GM12892 (cell line): ENCODE measurements around the gene GRID1.
A peak's percentile ranks its signal among the peaks of the same experiment; 100 is the strongest.

Source experiments
- DNase-seq: peaks from one replicate; pipeline ENCODE4 v3.0.0; 2011; ENCODE audit not compliant: insufficient read length
- FAIRE-seq: peaks from 2 replicates; lab custom pipeline; 2011; peaks lifted over from hg19 to GRCh38; lab: Jason Lieb, UNC
- POLR2A ChIP-seq: IDR thresholded peaks from 2 replicates; pipeline ENCODE4 v1.6.1; 2011; ENCODE audit warnings: low read depth, low read length, control low read depth
- POLR2AphosphoS5 ChIP-seq: IDR thresholded peaks from 2 replicates; pipeline ENCODE4 v1.6.1; 2011; ENCODE audit warnings: low read depth, low read length, control low read depth
- TAF1 ChIP-seq: IDR thresholded peaks from 2 replicates; pipeline ENCODE4 v1.6.1; 2011; ENCODE audit warnings: low read depth, mild to moderate bottlenecking, control low read depth, low read length, borderline replicate concordance

GRID1 gene

GRCh38 chr10:85565381-85565780, 801.2 kb downstream of the GRID1 start:
- no peak for FAIRE-seq
- no peak for TF ChIP-seq POLR2AphosphoS5
- no peak for TF ChIP-seq POLR2A
- TF ChIP-seq TAF1, result no peak
- DNase-seq, result no peak

DNA sequence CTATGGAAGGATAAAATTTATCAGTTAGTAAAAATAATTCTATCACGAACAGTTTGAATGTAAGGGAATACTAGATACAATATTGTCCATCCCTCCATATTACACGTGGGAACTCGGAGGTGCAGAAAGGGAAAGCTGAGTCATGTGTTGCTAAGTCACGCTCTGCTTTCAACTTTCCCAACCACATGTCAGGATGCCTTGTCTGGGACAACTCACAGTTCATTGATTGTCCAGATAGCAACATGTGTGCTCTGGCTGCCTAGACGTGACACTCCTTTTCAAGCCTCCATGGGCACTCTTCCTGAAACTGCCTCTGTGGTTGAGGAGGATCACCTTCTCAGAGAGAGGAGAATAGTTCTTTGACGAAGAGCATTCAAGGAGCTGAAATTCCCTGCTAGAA, 808.1 kb downstream of the GRID1 start:
- TF ChIP-seq TAF1, result no peak
- no peak for TF ChIP-seq POLR2AphosphoS5
- TF ChIP-seq POLR2A, result no peak
- DNase-seq (no peak), FAIRE-seq (peak; percentile 24)

DNA sequence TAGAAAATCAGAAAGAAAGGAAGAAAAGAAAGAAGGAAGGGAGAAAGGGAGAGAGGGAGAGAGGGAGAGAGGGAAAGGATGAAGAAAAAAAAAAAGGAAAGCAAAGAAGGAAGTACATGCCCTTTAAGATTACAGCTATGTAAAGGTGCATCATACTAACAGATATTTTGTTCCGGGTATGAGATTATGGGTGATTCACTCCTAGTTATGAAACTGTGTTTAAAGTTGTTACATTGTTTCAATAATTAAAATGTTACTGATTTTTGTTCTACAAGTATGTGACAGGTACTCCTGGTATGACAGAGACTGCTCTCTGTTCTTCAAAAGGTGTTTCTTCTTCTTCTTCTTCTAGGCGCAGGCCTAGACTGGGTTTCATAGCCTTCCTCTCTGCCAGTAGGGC, 808.9 kb downstream of the GRID1 start:
- FAIRE-seq (no peak), DNase-seq (no peak)
- TF ChIP-seq POLR2AphosphoS5 (no peak), TAF1 (no peak), POLR2A (no peak)

DNA sequence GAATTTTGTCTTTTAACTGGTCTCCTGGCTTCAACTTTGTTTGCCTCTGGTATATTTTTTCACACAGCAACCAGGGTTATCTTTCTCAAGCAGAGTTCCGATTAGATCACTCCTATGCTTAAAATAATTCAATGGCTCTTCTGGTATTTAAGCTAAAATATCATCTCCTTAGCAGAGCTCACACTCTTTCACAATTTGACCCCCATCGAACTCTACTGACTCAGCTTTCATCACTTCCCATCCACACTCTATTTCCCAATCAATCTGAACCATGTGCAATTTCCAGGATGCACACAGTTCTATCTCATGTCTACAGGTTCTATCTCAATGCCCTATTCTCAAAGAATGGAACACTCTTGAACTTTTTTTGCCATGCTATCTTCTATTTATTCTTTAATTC, 809.5 kb downstream of the GRID1 start:
- FAIRE-seq (no peak), DNase-seq (no peak)
- TF ChIP-seq POLR2A, result no peak
- no peak for TF ChIP-seq POLR2AphosphoS5
